Mesenchymal stem cell (in vitro differentiated cells and primary cell): ENCODE results near the gene FGGY.
"Not testable (repeated sequence)": the region's sequence is repeated elsewhere in the genome, so short reads cannot be mapped to it uniquely, and the experiment has no call there.

Source experiments
- DNase-seq: peaks from one replicate; pipeline ENCODE4 v3.0.0-alpha.2; 2013
- H2AFZ ChIP-seq: one replicate; pipeline ENCODE4 v1.6.1; 2013; ENCODE audit warnings: low read depth, mild to moderate bottlenecking, control low read depth, inconsistent platforms, low read length, moderate library complexity
- H2AK5ac ChIP-seq: 2 replicates; pipeline ENCODE4 v1.6.1; 2013; ENCODE audit warnings: low read length, moderate library complexity, mild to moderate bottlenecking, inconsistent platforms; ENCODE audit not compliant: severe bottlenecking
- H2BK120ac ChIP-seq: one replicate; pipeline ENCODE4 v1.6.1; 2013; ENCODE audit warnings: low read depth, mild to moderate bottlenecking, inconsistent platforms, low read length, moderate library complexity
- H2BK12ac ChIP-seq, 2 experiments: one replicate each; pipeline ENCODE4 v1.6.1; 2013; ENCODE audit warnings: inconsistent platforms in 2 of 2, low read length in 2 of 2, mild to moderate bottlenecking in 2 of 2, moderate library complexity in 2 of 2, control low read depth in 1 of 2
- H2BK15ac ChIP-seq: one replicate; pipeline ENCODE4 v1.6.1; 2013; ENCODE audit warnings: mild to moderate bottlenecking, low read depth, inconsistent platforms; ENCODE audit not compliant: poor library complexity, severe bottlenecking
- H2BK5ac ChIP-seq: 2 replicates; pipeline ENCODE4 v1.6.1; 2013; ENCODE audit warnings: low read depth, mild to moderate bottlenecking, low read length, control low read depth, inconsistent platforms; ENCODE audit not compliant: poor library complexity, severe bottlenecking
- H3K14ac ChIP-seq, 2 experiments: one replicate each; pipeline ENCODE4 v1.6.1; 2013; ENCODE audit warnings: inconsistent platforms in 2 of 2, low read length in 2 of 2, control low read depth in 1 of 2, mild to moderate bottlenecking in 1 of 2, moderate library complexity in 1 of 2
- H3K18ac ChIP-seq, 2 experiments: one replicate each; pipeline ENCODE4 v1.6.1; 2013; ENCODE audit warnings: inconsistent platforms in 2 of 2, low read length in 2 of 2, control low read depth in 1 of 2, low read depth in 1 of 2, mild to moderate bottlenecking in 1 of 2
- H3K23ac ChIP-seq, 2 experiments: one replicate each; pipeline ENCODE4 v1.6.1; 2013; ENCODE audit warnings: inconsistent platforms in 2 of 2, low read length in 2 of 2, mild to moderate bottlenecking in 2 of 2, moderate library complexity in 2 of 2, control low read depth in 1 of 2
- H3K27ac ChIP-seq: 2 replicates; pipeline ENCODE4 v1.5.1; 2013; ENCODE audit warnings: mild to moderate bottlenecking, moderate library complexity, low read length, control low read depth, inconsistent platforms; ENCODE audit not compliant: poor library complexity, severe bottlenecking
- H3K27me3 ChIP-seq, 2 experiments: 2 replicates each; pipeline versions ENCODE4 v1.6.1 to v1.7.0; 2013; ENCODE audit warnings: low read length in 2 of 2, mild to moderate bottlenecking in 2 of 2, moderate library complexity in 2 of 2, control low read depth in 1 of 2, inconsistent platforms in 1 of 2; ENCODE audit not compliant: control insufficient read depth in 1 of 2, insufficient read depth in 1 of 2
- H3K36me3 ChIP-seq, 2 experiments: 2 replicates each; pipeline versions ENCODE4 v1.6.1 to v1.7.0; 2013; ENCODE audit warnings: low read length in 2 of 2, control low read depth in 1 of 2, inconsistent platforms in 1 of 2, low read depth in 1 of 2, mild to moderate bottlenecking in 1 of 2; ENCODE audit not compliant: insufficient read depth in 2 of 2, control insufficient read depth in 1 of 2
- H3K4ac ChIP-seq, 2 experiments: one replicate each; pipeline ENCODE4 v1.6.1; 2013; ENCODE audit warnings: inconsistent platforms in 2 of 2, low read length in 2 of 2, mild to moderate bottlenecking in 2 of 2, moderate library complexity in 2 of 2, control low read depth in 1 of 2, low read depth in 1 of 2
- H3K4me1 ChIP-seq: 2 replicates; pipeline ENCODE4 v1.6.1; 2013; ENCODE audit warnings: low read depth, low read length, control low read depth; ENCODE audit not compliant: control insufficient read depth, insufficient read depth
- H3K4me2 ChIP-seq: 2 replicates; pipeline ENCODE4 v1.6.1; 2013; ENCODE audit warnings: low read length, mild to moderate bottlenecking, inconsistent platforms; ENCODE audit not compliant: poor library complexity, severe bottlenecking
- H3K4me3 ChIP-seq, 2 experiments: 2 replicates each; pipeline versions ENCODE4 v1.5.1 to v1.7.0; 2013; ENCODE audit warnings: low read length in 2 of 2, mild to moderate bottlenecking in 2 of 2, control low read depth in 1 of 2, low read depth in 1 of 2; ENCODE audit not compliant: insufficient read depth in 1 of 2
- H3K79me1 ChIP-seq: replicated peaks from 2 replicates; pipeline ENCODE4 v1.6.1; 2013; ENCODE audit warnings: mild to moderate bottlenecking, control low read depth, low read length, inconsistent platforms; ENCODE audit not compliant: poor library complexity, severe bottlenecking
- H3K9ac ChIP-seq: 2 replicates; pipeline ENCODE4 v1.7.0; 2013; ENCODE audit warnings: mild to moderate bottlenecking, low read length, moderate library complexity
- H3K9me3 ChIP-seq: 2 replicates; pipeline ENCODE4 v1.7.0; 2013; ENCODE audit warnings: mild to moderate bottlenecking, low read length; ENCODE audit not compliant: control insufficient read depth
- H4K8ac ChIP-seq: one replicate; pipeline ENCODE4 v1.6.1; 2013; ENCODE audit warnings: inconsistent platforms, mild to moderate bottlenecking, low read length, moderate library complexity
- H4K91ac ChIP-seq: one replicate; pipeline ENCODE4 v1.6.1; 2013; ENCODE audit warnings: mild to moderate bottlenecking, low read length, inconsistent platforms
- WGBS: methylation state at CpG from one replicate; pipeline ENCODE4 v1.1.7; 2013; ENCODE audit warnings: mixed read lengths; 5-methylcytosine and 5-hydroxymethylcytosine counted together

FGGY gene

DNA sequence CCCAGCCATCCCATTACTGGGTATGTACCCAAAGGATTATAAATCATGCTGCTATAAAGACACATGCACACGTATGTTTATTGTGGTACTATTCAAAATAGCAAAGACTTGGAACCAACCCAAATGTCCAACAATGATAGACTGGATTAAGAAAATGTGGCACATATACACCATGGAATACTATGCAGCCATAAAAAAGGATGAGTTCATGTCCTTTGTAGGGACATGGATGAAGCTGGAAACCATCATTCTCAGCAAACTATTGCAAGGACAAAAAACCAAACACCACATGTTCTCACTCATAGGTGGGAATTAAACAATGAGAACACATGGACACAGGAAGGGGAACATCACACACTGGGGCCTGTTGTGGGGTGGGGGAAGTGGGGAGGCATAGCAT lies 40.5 kb upstream of the FGGY start:
- not testable (repeated sequence) for H2AK5ac ChIP-seq, H2BK15ac ChIP-seq, H3K27me3 ChIP-seq, H3K36me3 ChIP-seq, H3K4me2 ChIP-seq, H2BK5ac ChIP-seq, H4K8ac ChIP-seq, H3K79me1 ChIP-seq, H3K23ac ChIP-seq, H4K91ac ChIP-seq, H3K9ac ChIP-seq, H3K4ac ChIP-seq, H3K27ac ChIP-seq, H3K4me1 ChIP-seq, H2AFZ ChIP-seq, H3K9me3 ChIP-seq, H3K14ac ChIP-seq, DNase-seq, H3K18ac ChIP-seq, H2BK120ac ChIP-seq, H3K4me3 ChIP-seq, H2BK12ac ChIP-seq
- WGBS = no CpG with 5 or more reads among the region's 1 CpG

DNA sequence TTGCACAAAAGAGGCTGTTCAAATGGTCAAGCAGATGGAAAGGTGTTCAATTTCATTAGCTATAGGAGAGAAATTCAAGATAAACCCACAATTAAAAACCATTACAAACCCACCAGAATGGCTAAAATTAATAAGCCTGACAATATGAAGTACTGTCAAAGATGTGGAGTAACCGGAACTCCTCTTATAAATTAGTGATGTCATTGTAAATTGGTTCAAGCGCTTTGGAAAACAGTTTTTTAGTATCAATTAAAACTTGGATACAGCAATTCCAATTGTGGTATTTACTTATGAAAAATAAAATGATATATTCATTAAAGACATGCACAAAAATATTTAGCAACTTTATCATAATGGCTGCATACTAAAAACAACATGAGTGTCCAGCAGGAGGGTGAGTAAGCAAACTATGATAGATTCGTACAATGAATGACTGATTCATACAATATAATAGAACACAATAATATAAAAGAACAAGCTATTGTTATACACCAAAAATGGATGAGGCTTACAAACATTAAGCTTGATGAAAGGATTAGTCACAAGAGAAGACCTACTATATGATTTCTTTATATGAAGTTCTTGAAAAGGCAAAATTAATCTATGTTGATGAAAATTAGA lies 38.4 kb upstream of the FGGY start:
- no CpG with 5 or more reads among the region's 3 CpGs for WGBS
- H3K4me2 ChIP-seq = no peak overlapping the region
- H4K8ac ChIP-seq = no peak overlapping the region
- H4K91ac ChIP-seq = no peak overlapping the region
- no peak overlapping the region for H3K4ac ChIP-seq
- no peaks in the 10 kb centered on the region for H3K4me1 ChIP-seq
- no peak overlapping the region for H3K23ac ChIP-seq
- no peak overlapping the region for H3K18ac ChIP-seq
- no peak overlapping the region for H2BK12ac ChIP-seq
- no peaks in the 10 kb centered on the region for H3K9me3 ChIP-seq
- H3K79me1 ChIP-seq = no peaks in the 10 kb centered on the region
- H2AFZ ChIP-seq = no peak overlapping the region
- no peak overlapping the region for H2BK5ac ChIP-seq
- no peak for DNase-seq
- H3K9ac ChIP-seq = no peak overlapping the region
- H2BK120ac ChIP-seq = no peak overlapping the region
- no peak overlapping the region for H3K4me3 ChIP-seq
- H2BK15ac ChIP-seq = no peak overlapping the region
- no peak overlapping the region for H2AK5ac ChIP-seq
- H3K14ac ChIP-seq = no peak overlapping the region
- no peak overlapping the region for H3K27ac ChIP-seq
- no peaks in the 10 kb centered on the region for H3K27me3 ChIP-seq
- no peaks in the 10 kb centered on the region for H3K36me3 ChIP-seq

DNA sequence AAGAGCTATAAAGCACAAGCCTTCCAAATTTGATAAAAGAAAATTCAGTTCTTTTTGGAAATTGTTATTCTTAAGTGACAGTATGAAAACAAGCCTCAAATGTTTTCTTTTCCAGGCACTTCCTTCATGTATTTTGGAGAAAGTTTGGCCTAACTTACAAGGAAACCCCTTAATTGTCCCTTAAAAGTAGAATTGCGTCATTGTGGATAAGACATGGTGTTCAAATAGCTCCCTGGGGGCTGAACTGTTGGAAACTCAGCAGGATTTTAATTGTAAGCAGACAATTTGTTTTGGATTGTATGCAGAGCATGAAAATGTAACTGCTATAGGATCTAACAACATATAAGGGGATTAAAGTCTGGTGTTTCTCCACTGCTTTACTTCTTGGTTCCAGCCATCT lies 35.4 kb upstream of the FGGY start:
- Histone ChIP-seq H2BK15ac (no peak overlapping the region), H3K18ac (no peak overlapping the region), H2BK5ac (no peak overlapping the region), H3K4me2 (no peak overlapping the region), H3K14ac (no peak overlapping the region), H2AK5ac (no peak overlapping the region), H2BK120ac (no peak overlapping the region), H4K8ac (no peak overlapping the region), H3K9ac (peak overlapping the region; percentile 22), H3K27ac (no peak overlapping the region), H3K4me3 (no peak overlapping the region), H2BK12ac (no peak overlapping the region), H3K9me3 (no peaks in the 10 kb centered on the region), H3K36me3 (no peaks in the 10 kb centered on the region), H3K4me1 (no peaks in the 10 kb centered on the region), H3K27me3 (no peaks in the 10 kb centered on the region), H3K4ac (no peak overlapping the region), H4K91ac (no peak overlapping the region), H3K79me1 (no peaks in the 10 kb centered on the region), H3K23ac (no peak overlapping the region), H2AFZ (no peak overlapping the region)
- 100% methylated on average over 1 of the region's 1 CpG for WGBS
- no peak for DNase-seq

DNA sequence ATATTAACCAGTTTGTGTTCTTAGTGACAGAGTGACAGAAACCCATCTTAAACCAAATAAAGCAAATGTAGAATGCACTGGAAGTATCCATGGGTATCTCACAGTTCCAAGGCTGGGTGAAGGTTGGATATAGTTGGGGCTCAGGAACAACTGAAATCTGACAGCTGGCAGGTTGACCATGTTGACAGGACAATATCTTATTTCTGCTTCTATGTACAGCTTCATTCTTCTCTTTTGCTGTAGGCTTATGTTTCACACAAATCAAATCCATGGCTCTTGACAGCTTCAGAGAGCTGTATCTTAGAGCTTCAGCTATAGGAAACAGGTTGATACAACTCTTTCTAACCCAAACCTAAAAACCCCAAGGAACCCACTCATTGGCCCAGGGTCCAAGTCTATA lies 34.3 kb upstream of the FGGY start:
- H4K91ac ChIP-seq = no peak overlapping the region
- no peak overlapping the region for H3K9ac ChIP-seq
- no peak overlapping the region for H2BK5ac ChIP-seq
- no peak overlapping the region for H2BK12ac ChIP-seq
- H3K27ac ChIP-seq = no peak overlapping the region
- no peak overlapping the region for H2BK15ac ChIP-seq
- no peak overlapping the region for H2BK120ac ChIP-seq
- no peaks in the 10 kb centered on the region for H3K9me3 ChIP-seq
- DNase-seq = no peak
- no peak overlapping the region for H4K8ac ChIP-seq
- H3K18ac ChIP-seq = peak overlapping the region in 1 of 2 experiments; percentile 5
- H2AK5ac ChIP-seq = no peak overlapping the region
- H3K27me3 ChIP-seq = no peaks in the 10 kb centered on the region
- no peaks in the 10 kb centered on the region for H3K79me1 ChIP-seq
- H2AFZ ChIP-seq = no peak overlapping the region
- no peaks in the 10 kb centered on the region for H3K4me1 ChIP-seq
- no peak overlapping the region for H3K23ac ChIP-seq
- no peak overlapping the region for H3K4ac ChIP-seq
- no peak overlapping the region for H3K4me3 ChIP-seq
- no peak overlapping the region for H3K14ac ChIP-seq
- H3K4me2 ChIP-seq = no peak overlapping the region
- H3K36me3 ChIP-seq = no peaks in the 10 kb centered on the region
